RWPE1 (cell line): ENCODE results near the gene NCKAP5.

Experiments used
- CTCF ChIA-PET: fragments of 350-600 bp; sonication (Branson Sonifier 250); formaldehyde crosslinking; extraction: SDS; loops from one replicate; lab custom pipeline; 2021; lab: Yijun Ruan, JAX
- POLR2A ChIA-PET: fragments of 400-600 bp; formaldehyde crosslinking; extraction: SDS; loops from one replicate; lab custom pipeline; 2020; ENCODE audit warnings: antibody characterized with exemption; ENCODE audit not compliant: low non-redundant PET; lab: Yijun Ruan, JAX
- DNase-seq: peaks from one replicate; pipeline ENCODE4 v3.0.0; 2012; ENCODE audit warnings: low spot score
- H3K27ac ChIP-seq: fragments of 450-650 bp; 2 replicates; pipeline ENCODE4 v1.5.1; 2017
- TF ChIP-seq, protein P1 (sequence below): fragments of 450-650 bp; conservative IDR thresholded peaks from 2 replicates; pipeline ENCODE4 v1.5.1; 2017; ENCODE audit warnings: low read depth, mild to moderate bottlenecking

The NCKAP5 gene

GRCh38 chr2:132901661-132902060 is 666.6 kb downstream of the NCKAP5 start:
- CTCF ChIA-PET = interaction anchor here (0.7 kb wide), 1 partner anchor 86 kb away, joined by 4 read pairs; no protein-coding TSS in a partner anchor
- TF ChIP-seq, protein P1, sequence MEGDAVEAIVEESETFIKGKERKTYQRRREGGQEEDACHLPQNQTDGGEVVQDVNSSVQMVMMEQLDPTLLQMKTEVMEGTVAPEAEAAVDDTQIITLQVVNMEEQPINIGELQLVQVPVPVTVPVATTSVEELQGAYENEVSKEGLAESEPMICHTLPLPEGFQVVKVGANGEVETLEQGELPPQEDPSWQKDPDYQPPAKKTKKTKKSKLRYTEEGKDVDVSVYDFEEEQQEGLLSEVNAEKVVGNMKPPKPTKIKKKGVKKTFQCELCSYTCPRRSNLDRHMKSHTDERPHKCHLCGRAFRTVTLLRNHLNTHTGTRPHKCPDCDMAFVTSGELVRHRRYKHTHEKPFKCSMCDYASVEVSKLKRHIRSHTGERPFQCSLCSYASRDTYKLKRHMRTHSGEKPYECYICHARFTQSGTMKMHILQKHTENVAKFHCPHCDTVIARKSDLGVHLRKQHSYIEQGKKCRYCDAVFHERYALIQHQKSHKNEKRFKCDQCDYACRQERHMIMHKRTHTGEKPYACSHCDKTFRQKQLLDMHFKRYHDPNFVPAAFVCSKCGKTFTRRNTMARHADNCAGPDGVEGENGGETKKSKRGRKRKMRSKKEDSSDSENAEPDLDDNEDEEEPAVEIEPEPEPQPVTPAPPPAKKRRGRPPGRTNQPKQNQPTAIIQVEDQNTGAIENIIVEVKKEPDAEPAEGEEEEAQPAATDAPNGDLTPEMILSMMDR = no peak

DNA sequence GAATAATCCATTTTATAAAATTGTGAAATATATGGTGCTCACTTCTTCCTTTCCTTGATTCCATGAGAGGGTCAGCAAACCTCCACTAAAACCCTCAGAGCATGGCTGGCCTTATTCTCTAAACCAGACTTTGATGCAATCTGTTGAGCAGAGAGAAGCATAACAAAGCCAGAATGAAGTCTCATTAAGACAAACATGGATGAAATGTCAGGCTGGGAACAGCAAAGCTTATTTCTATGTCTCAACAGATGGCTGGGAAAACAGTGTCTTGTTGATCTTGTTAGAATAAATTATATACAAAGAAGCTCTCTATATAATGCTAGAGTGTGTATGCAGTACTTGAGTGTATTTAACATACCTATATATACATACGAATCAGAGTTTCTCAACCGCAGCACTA is 671.2 kb downstream of the NCKAP5 start:
- POLR2A ChIA-PET = no interaction called here
- DNase-seq = no peak
- no peak overlapping the region for H3K27ac ChIP-seq
- CTCF ChIA-PET = no interaction called here
- TF ChIP-seq, protein P1 = no peak

More at GRCh38 chr2:132901661-132902060, 666.6 kb downstream of the NCKAP5 start:
- DNase-seq = no peak
- H3K27ac ChIP-seq = no peak overlapping the region
- POLR2A ChIA-PET = no interaction called here

DNA sequence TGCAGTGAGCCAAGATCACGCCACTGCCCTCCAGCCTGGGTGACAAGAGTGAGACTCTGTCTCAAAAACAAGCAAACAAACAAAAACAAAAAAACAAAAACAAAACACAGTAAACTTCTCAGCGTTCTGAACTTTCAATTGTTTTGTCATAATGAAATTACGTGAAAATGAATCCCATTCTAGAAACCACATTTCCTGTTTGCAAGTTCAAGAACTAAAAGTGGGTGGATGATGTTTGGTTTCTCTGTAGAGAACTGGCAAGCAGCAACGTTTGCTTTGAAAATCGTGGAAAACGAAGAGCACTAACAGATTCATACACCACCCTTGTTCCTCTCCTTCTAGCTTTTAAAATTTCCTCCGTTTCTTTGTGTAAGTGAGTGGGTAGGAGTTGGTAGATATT is 672.2 kb downstream of the NCKAP5 start:
- TF ChIP-seq, protein P1 = no peak
- no peak overlapping the region for H3K27ac ChIP-seq
- POLR2A ChIA-PET = no interaction called here
- CTCF ChIA-PET = no interaction called here
- no peak for DNase-seq

DNA sequence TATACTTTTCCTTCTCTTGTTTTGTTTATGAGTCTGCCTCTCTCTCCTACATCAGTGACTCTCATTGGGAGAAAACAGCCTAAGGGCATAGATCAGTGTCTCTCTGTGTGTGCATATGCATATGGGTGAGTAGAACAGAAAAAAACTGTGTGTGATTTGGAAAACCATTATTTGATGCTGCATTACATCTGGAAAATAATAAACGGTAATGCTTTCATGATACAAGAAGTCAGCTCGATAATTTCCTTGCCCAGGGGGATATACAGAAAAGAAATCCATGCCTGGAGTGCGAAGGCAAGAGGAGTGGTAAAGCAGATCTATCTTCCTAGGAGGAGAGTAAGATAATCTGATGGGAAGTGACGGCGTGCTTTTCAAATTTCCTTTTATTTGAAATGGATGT is 676.8 kb downstream of the NCKAP5 start:
- POLR2A ChIA-PET = no interaction called here
- TF ChIP-seq, protein P1 = no peak
- no peak for DNase-seq
- CTCF ChIA-PET = no interaction called here
- H3K27ac ChIP-seq = no peak overlapping the region

- no peak overlapping the region for H3K27ac ChIP-seq
- TF ChIP-seq, protein P1 = no peak
- no peak for DNase-seq
- ChIA-PET POLR2A (no interaction called here), CTCF (no interaction called here)
These were observed 681.7 kb downstream of the NCKAP5 start for GRCh38 chr2:132886574-132886973.

DNA sequence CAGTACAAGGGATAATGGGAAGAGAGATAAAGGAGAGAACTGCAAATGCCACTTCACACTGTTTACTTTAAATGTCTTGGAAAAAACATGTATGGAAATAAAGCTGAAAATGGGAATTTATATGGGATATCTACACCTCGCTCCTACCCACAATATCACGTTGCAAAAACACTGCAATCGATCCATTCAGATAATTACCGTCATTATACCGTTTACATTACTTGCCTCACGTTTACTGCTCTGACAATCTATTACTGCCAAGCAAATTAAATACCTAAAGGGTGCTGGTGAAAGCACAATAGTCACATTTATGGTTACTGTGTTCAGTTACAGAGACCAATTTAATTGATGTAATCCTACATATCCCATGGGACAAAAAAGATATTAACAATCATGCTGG is 683.6 kb downstream of the NCKAP5 start:
- no peak for DNase-seq
- ChIA-PET POLR2A (no interaction called here), CTCF (no interaction called here)
- TF ChIP-seq, protein P1 = no peak
- H3K27ac ChIP-seq = no peak overlapping the region
